ENCODE results near the gene BEGAIN.

The BEGAIN gene

DNA sequence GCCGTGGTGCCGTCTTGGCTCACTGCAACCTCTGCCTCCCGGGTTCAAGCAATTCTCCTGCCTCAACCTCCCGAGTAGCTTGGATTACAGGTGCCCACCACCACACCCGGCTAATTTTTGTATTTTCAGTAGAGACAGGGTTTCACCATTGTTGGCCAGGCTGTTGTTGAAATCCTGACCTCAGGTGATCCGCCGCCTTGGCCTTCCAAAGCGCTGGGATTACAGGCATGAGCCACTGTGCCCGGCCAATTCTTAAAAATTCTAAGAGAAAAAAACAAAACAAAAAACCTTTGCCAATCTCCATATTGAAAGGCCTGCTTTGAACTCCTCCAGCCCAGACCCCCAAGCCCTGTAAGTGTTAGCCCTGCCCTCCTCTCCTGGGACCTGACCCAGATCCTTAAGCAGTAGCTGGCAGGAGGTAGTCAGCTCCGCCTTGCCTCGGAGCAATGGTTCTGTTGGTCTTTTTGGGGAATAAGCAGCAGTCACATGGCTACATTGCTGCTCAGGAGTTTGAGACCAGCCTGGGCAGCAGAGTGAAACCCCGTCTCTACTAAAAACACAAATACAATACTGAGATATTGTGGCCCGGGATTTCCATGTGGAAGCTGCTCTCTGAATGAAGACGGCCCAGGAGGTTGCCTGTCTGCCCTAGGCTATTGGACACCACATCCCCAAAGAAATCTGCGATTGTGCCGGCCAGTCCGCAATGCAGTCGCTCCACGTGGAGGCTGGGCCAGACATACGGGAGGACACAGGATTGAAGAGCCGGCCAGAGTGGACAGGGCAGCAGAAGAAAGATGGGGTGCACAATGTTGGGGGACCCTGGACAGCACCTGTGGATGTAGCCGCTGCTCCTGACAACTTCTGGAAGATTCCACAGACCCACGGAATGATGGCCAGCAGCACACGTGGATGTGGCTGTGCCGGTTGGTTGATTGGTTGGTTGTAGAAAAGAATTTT is 28.8 kb upstream of the BEGAIN start:
- no peak for DNase-seq

DNA sequence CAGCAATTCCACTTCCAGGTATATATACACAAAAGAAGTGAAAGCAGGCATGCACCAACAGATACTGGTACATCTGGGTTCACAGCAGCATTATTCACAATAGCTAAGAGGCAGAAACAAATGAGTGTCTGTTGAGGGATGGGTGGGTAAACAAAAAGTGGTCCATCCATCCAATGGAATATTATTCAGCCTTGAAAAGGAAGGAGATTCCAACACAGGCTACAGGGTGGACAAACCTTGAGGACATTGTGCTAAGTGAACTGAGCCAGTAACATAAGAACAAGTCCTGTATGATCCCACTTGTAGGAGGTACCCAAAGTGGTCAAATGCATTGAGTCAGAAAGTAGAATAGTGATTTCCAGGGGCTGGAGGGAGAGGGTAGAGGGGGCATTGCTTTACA is 27.6 kb upstream of the BEGAIN start:
- no peak for DNase-seq

DNA sequence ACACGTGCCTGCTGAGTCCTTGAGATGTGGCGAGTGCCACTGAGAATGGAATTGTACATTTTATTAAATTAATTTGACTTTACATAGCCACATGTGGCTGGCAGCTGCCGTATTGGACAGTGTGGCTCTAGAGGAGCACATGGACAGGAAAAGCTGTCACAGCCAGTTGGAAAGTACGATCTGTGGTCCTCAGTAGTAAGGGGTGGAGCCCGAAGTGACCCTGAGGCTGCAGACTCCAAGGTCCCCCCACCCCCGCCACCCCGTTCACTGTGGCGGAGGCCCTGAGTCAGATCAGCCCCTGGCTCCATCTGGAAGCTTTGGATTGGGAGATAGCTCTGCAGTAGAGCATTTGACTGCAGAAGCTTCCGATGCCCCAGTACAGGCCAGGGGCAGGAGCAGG is 25.8 kb upstream of the BEGAIN start:
- no peak for DNase-seq

DNA sequence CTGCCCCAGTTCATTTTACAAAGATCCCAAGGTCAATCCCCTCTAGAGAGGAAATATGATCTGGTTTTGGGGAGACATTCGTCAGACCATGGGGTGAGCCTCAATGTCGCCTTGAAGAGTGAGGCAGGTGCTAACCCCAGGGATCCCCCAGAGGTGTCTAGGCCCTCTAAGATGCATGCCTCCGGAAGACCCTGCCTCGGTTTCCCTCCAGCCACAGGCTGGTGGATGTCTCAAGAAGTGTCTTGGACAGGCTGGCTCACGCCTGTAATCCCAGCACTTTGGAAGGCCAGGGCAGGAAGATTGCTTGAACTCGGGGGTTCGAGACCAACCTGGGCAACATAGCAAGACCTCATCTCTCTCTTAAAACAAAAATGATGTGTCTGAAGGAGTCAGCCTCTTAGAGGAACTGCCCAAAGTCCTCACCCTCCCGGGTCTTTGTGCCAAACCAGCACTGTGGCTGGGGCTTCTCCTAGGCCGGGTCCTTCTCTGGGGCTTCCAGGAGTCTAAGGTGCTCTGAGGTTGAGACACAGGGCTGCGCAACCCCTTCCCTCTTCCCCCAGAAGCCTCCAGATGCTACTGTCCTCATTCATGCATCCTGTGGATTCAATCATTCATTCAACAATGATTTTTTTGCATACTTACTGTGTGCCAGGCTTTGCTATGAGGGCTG is 24.7 kb upstream of the BEGAIN start:
- no peak for DNase-seq

DNA sequence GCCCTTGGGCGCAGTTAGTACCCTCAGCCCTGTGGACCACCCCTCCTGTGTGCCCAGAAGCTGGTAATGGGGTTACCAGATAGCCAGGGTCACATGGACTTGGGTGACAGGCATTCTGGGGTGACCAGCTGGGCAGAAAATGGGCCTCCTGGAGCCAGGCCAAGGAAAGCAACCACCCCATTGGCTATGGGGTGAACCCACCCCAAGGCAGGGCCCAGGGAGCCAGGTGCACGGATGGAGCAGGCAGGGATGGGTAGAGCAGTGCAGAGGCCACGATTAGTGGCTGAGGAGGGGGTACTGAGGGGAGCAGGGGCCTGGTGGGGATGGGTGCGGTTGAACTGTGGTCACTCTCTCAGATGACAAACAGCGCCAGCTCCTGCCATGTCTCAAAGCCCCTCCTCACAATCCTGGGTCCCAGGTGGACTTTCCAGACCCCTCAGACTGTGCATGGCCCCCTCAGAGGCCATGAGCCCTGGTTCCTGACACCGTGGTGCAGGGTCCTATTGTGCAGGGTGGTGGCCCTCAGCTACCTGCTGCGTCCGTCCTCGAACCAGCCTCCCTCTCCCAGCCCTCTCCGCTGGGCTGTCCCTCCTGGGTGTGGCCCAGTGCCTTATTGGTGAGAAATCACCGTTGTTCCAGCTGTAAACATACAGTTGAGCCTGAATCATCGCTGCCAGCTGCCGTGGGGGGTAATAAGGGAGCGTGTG is 23.4 kb upstream of the BEGAIN start:
- DNase-seq, result no peak

DNA sequence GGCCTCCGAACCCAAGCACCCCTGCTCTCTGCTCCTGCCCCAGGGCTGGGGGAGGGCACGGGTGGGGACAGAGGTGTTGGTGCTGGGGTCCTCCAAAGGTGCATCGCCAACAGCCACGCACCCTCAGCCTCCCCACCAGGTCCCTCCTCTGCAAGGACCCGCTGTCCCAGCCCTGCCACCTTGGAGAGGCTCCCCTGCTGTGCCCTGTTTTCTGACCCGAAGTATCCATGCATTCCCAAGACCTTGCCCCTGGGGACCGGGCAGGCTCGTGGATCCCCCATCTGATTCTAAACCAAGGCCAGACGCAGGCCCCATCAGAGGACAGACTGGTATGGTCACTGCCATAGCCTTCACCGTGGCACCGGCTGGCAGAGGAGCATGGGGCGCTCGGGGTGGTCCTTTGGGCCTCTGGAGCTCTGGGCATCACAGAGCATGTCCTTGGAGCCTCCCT is 22.7 kb upstream of the BEGAIN start:
- DNase-seq, result no peak

DNA sequence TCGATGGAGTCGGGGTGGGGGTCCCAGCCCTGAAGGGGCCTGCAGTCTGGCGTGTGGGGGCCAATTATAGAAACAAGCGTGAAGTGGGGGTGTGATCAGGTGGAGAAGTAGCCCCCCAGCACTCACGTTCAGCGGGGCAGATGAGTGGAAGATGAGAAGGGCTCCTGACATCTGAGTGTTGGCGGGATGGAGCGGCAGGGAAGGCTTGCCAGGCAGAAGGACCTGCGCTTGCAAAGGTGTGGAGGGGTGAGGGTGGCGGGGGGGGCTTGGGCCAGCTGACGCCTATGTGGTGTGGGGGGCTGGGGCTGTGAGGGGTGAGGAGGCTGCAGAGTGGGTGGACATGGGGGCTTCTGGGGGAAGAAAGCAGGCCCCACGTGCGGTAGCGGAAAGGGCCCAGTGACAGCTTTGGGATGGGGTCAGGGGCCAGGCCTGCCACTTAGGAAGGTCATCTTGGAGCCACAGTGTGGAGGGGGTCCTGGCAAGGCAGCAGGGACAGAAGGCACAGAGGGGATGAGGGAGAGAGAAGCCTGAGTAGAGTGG is 22.2 kb upstream of the BEGAIN start:
- DNase-seq, result no peak

DNA sequence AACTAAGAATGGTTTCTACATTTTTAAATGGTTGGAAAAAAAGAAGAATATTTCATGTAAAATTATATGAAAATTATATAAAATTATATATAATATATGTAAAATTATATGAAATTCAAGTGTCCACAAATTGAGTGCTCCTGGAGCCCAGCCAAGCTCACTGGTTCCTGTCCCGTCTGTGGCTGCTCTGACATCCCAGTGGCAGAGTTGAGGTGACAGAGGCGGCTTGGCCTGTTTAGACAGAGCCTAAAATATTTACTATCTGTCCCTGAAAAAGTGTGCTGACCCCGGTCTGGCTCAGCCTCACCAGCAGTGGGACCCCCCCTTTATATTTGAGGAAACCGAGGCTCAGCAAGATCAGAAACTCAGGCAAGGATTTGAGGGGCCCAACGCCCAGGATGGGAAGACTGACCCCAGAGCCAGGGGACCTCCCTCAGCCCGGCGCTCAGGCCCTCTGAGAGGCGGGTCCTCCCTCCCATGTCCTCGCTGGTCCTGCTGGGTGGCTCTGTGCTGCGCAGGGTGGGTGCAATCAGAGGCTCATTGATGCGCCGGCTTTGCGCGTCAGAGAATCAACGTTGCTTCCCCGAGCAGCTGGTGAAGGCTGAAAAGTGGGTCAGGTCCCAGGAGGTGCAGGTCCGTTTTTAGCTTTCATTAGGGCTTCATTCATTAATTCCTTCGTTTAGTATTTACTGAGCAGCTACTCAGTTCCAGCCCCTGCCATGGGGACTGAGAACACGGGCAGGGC is 21.5 kb upstream of the BEGAIN start:
- DNase-seq, result no peak

DNA sequence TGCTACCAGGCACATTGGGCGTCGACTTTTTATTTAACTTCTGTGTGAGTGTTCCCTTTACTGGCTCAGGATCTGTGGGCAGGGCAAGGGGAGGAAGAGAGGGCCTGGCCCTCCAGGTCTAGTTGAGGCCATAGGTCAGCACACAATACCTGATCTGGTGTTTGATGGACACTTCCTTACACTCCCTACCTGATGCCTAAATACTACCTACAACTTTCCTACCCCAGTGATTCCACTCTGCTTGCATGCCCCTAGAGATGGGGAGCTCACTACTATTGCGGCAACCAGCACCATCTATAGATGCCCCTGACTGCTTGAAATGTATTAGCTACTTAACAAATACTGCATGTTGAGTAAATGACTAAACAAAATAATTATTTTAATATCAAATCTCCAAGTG is 20.8 kb upstream of the BEGAIN start:
- DNase-seq, result no peak

DNA sequence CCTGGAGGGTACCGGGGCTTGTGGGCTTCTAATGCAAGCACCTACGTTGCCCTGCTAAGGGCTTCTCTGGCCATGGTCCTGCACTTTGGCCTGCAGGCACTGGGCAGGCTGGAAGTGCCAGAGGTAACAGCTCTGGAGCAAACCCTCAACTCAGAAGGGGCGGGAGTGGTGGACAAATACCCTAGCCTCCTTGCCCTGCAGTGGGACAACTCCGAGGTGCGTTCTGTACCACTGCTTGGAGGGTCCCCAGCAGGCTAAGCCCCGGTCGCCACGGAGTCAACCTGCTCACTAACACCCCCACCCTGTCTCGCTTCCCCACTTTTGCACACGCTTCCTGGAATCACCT is 20.4 kb upstream of the BEGAIN start:
- DNase-seq, result no peak

DNA sequence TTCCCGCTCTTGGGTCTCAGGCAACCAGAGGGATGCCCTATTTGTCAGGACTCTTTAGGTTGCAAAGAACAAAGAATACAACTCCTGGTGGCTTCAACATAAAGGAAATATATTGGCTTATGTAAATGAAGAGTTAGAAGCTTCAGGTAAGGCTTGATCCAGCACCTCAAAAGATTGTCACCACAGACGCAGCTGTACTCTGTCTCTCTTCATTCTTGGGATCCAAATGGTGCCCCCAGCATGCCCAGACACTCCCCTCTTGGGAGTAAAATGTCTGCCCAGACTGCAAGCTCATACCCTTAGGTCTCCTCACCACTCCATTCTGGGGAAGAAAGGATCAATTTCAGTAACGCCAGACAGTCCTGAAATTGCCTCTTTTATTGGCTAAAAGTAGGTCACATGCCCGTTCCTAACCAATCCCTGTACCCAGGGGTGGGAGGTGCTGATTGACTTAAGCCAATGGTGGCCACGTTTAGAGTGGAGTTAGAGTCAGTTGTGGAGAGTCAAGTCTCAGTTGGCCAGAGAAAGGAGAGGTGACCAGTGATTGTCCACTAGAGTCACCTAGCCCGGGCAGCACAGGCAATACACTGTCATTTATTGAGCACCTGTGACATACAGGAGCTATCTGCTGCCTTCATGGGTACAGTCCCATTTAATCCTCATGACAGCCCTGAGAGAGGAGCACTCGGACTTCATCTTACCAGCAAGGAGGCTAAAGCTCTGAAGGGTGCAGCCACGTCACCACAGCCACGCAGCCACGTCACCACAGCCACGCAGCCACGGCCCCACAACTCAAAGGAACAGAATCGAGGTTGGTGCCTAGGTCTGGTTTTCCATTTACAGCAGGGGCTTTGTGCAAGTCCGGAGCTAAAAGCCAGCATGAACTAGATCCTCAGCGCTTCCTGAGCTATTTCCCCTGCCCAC is 19.7 kb upstream of the BEGAIN start:
- DNase-seq, result no peak

DNA sequence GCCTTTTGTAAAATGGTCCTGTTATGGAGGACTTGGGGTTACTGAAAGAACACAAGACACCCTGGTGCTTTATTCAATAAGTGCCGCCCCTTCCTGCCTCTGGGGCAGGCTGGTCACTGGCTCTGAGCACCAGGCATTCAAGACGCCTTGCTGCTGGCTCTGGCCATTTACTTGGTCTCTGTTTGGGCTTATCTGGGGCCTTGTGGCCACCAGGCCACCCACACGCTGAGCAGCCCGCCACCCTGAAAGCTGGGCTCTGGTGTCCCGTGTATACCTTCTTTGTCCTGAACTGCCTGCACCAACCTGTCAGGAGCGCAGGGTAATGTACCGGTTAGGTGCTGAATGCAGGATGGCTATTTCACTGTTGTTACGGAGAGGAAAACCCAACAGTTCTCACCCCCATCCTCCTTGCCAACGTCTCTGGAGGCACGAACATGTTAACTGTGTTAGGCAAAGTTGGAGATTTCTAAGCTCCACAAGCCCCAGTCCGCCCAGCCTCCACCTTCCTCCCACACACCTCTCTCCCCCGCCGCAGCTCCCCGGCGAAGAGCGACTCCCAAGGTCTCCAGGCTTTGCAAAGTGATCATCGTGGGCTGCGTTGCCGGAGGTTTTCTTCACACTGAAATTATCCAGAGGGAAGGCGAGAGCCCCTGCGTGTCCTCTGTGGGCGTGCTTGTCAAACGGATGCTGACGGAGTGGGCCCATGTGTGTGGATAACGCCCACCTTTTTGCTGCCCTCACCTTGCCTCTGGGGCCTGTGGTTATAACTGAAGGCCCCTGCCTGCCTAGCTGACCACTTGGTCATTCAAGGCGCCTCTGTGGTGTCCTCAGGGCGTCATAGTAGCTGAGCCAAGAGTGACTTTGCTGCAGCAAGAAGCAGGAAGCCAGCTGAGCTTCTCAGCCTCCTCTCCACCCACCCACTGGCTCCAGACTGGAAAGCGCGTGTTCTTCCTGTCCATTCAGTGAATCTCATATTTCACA is 18.8 kb upstream of the BEGAIN start:
- DNase-seq, result no peak

DNA sequence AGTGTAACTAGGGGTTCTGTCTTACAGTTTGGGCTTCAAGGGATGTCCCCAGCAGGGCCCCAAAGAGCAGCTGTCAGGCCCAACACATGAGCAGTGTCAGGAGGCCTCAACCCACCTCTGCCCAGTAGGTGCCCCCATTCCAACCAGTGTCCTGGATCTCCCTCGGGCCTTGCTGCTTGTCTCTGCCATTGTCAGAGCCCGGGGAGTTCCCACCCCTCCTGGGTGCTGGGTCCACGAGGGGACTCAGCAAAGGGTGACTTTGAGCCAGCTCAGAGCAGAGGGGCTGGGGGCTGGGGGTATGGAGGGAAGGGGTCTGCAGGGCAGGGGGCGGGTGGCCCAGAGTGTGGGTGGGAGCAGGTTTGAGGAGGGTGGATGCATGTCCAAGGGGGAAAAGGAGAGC is 18.0 kb upstream of the BEGAIN start:
- no peak for DNase-seq

DNA sequence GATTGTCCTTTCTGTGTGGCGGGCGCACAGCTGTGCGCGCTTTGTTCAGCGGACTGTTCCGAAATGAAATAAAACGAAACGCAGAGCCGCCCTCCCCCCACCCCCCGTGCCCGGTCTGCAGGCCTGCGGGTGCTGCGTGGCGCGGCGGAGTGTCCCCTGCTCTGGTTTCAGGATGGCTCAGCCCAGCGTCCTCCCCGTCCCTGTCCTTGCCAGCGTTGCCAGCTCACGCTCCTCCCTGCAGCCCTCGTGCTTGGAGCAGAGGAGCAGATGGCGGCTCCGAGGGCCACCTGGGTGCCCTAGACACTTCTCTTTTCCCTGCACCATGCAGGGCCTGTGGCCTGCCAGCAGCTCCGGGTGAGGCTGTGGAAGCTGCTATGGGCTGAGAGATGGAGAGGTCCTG is 17.5 kb upstream of the BEGAIN start:
- DNase-seq, result no peak

DNA sequence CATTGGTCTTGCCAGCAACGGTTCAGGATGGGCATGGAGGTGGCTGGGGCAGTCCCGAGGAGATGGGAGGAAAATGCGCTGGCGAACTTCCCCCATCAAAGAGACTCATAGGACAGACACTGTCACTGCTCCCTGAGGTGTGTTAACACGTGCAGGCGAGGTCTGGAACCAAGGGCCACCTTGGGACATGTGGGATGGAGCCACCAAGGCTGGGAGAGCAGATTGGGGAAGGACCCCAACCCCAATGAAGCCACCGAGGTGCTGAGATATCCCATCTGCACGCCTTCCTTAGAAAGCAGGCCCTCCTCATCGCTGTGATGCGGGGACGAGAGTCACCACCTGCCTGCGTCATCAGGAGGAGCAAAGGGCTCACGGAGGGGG is 16.9 kb upstream of the BEGAIN start:
- no peak for DNase-seq

DNA sequence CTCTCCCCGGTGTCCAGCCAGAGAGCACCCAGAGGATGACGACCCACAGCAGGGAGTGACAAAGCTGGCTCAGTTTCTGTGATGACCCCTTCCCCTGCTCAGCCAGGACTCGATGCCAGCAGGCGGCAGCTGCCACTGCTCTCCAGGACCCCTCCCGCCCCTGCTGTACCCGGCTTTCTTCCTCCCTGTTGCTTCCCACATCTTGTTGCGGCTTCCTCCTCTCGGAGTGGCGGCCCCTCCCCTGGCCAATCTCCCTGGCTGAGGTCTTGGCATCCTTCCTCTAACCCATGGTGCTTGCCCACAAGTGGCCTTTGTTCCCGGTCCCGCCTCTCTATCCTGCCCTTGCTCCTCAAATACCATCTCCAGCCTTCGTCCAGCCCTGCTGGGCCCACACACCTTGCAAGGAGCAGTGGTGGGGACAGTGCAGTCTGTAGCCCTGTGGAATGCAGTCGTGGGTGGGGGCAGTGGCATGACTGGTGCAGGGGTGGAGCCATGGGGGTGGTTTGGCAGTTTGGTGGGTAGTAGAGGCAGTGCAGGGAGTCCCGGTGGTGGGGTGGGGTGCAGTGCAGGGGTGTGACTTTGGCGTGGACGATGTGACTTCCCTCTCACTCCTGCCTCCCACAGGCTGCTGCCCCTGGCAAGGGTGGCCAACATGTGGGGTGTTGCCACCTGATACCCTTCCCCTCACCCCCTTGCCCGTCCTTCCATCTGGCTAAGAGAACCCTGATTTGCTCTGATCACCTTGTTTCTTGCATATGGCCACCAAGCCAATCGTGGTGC is 16.3 kb upstream of the BEGAIN start:
- no peak for DNase-seq

DNA sequence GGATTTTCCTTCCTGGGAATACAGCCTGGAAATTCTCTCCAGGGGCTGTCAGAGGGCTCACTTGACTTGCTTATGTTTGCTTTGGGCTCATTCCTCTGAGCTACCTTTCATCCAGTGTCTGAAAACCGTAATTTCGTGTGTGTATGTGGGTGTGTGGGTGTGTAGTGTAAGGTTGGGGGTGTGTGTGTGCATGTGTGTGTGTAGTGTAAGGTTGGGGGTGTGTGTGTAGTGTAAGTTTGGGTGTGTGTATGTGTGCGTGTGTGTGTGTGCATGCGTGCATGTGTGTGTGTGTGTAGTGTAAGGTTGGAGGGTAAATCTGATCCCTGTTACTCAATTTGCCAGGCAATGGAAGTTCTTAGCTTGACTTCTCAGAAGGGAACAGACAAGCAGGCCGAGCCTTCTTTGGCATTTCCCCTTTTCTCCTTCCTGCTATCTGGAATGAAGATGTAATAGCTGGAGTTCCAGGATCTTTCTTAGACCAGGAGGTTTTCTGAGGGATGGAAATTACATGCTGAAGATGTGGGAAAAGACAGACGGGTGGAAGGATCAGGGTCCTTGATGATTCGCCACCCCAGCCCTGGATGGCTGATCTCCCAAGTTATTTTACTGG is 15.5 kb upstream of the BEGAIN start:
- DNase-seq, result no peak

DNA sequence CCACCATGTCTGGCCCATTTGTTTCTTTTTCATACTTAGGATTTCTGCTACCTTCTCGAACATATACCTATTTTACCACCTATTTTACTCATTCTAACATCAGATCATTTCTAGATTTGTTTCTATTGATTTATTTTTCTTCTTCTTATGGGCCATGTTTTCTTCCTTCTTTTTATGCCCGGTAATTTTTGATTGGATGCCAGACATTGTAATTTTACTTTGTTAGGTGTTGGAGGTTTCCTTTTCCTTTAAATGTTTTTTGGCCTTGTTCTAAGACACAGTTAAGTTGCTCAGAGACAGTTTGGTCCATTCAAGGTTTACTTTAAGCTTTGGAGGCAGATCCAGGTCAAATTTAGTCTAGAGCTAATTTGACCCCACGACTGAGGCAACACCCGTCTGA is 14.7 kb upstream of the BEGAIN start:
- no peak for DNase-seq

DNA sequence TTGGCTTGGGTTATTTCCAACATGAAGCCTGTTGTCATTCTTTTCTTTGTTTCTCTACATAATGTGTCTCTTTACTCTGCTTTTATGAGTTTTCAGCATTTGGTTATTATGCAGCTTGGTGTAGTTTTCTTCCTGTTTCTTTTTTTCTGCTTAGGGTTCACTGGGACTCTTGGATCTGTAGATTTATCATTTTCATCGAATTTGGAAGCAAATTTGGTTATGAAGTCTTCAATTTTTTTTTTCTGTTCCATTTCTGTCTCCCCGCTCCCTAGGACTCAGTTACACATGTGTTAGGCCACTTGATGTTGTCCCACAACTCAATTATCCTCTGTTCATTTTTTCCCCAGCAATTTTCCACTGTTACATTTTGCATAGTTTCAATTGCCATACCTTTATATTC is 13.8 kb upstream of the BEGAIN start:
- DNase-seq, result no peak

All from CD4-positive, alpha-beta T cell treated with Interleukin-17A for 4 hours (primary cell).